HL-60 (cell line): Measurements from ENCODE around the gene MORF4L1.

Source experiments
- GABPA ChIP-seq: IDR thresholded peaks from 2 replicates; pipeline ENCODE4 v1.6.1; 2012; ENCODE audit warnings: low read depth
- POLR2AphosphoS5 ChIP-seq: IDR thresholded peaks from 2 replicates; pipeline ENCODE4 v1.6.1; 2012; ENCODE audit warnings: low read depth
- SPI1 ChIP-seq: IDR thresholded peaks from 2 replicates; pipeline ENCODE4 v1.6.1; 2012; ENCODE audit warnings: low read depth, mild to moderate bottlenecking, borderline replicate concordance
- TF ChIP-seq, protein P1 (sequence below): IDR thresholded peaks from one replicate; pipeline ENCODE4 v1.5.1; 2011; ENCODE audit warnings: low read length, control low read depth, inconsistent platforms; ENCODE audit not compliant: insufficient read depth

DNA sequence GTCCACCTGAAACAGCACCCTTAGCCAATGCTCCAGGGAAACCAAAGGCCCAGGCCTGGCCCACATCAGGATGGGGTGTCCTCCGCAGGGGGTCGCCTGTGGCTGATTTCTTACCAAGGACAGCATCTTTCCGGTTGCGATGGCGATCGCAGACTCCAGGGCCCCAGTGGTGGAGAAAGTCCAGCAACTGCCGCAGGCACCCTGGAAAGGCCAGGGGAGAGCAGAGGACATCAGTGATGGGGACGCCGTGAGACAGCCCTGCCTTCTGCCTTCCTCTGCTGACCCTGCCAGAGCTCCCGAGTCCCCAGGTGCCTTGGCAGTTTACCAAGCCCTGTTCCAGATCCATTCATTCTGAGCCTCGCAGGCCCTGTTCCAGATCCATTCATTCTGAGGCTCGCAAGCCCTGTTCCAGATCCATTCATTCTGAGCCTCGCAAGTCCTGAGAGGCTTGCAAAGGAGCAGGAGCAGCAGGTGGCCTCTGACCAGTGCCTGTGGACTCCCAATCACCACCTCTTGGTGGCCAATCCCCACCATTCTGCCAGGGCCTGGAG is 59.6 kb downstream of the MORF4L1 start:
- TF ChIP-seq, protein P1, sequence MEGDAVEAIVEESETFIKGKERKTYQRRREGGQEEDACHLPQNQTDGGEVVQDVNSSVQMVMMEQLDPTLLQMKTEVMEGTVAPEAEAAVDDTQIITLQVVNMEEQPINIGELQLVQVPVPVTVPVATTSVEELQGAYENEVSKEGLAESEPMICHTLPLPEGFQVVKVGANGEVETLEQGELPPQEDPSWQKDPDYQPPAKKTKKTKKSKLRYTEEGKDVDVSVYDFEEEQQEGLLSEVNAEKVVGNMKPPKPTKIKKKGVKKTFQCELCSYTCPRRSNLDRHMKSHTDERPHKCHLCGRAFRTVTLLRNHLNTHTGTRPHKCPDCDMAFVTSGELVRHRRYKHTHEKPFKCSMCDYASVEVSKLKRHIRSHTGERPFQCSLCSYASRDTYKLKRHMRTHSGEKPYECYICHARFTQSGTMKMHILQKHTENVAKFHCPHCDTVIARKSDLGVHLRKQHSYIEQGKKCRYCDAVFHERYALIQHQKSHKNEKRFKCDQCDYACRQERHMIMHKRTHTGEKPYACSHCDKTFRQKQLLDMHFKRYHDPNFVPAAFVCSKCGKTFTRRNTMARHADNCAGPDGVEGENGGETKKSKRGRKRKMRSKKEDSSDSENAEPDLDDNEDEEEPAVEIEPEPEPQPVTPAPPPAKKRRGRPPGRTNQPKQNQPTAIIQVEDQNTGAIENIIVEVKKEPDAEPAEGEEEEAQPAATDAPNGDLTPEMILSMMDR: no peak
- TF ChIP-seq POLR2AphosphoS5 (no peak), GABPA (no peak), SPI1 (no peak)
